Suprapubic skin (tissue), 4 donors: ENCODE results near the gene BICD1.

ENCODE experiments used
- CTCF ChIP-seq, 2 donors: fragments of 200-600 bp in 1 of 2; fragments of 450-650 bp in 1 of 2; sonication (generic) in 1 of 2; IDR thresholded peaks; one replicate each; pipeline ENCODE4 v1.5.1; 2016 to 2019; ENCODE audit warnings: antibody characterized with exemption in 2 of 2, mild to moderate bottlenecking in 1 of 2, moderate library complexity in 1 of 2
- EP300 ChIP-seq: sonication (generic); formaldehyde crosslinking; IDR thresholded peaks from one replicate; pipeline ENCODE4 v1.6.1; 2017; ENCODE audit warnings: antibody characterized with exemption
- POLR2A ChIP-seq, 2 donors: fragments of 450-650 bp; IDR thresholded peaks; one replicate each; pipeline ENCODE4 v1.6.1; 2017; ENCODE audit warnings: antibody characterized with exemption in 2 of 2, mild to moderate bottlenecking in 2 of 2, moderate library complexity in 2 of 2
- POLR2AphosphoS5 ChIP-seq, 3 donors: sonication (generic); formaldehyde crosslinking; IDR thresholded peaks; one replicate each; pipeline ENCODE4 v1.6.1; 2017; ENCODE audit warnings: antibody characterized with exemption in 3 of 3

- TF ChIP-seq POLR2A (IDR thresholded peaks at IDR 0.05) (no peak), CTCF (IDR thresholded peaks at IDR 0.05) (no peak), EP300 (no peak), POLR2AphosphoS5 (IDR thresholded peaks at IDR 0.05) (no peak)
Observed at GRCh38 chr12:32260696-32261095, 154.0 kb downstream of the BICD1 start.
